OCI-LY7 (cell line): ENCODE measurements around the gene SERGEF. TPM values are rescaled to one million over a fixed set of nuclear protein-coding genes. Genes with fewer than 3 reads are reported as not detected.

ENCODE experiments used
- BruUV-seq: library from RNA; stranded (reverse); fragments of 400-500 nt; replicated peaks from 2 replicates; lab custom pipeline; 2021; lab: Mats Ljungman, UMichigan
- CTCF ChIA-PET: fragments of 300-600 bp; sonication (Branson Sonifier 250); formaldehyde crosslinking; loops from one replicate; lab custom pipeline; 2022; ENCODE audit warnings: antibody characterized with exemption; ENCODE audit not compliant: unreplicated experiment; lab: Charles Lee
- POLR2A ChIA-PET: fragments of 300-600 bp; sonication (Branson Sonifier 250); formaldehyde crosslinking; loops from one replicate; lab custom pipeline; 2022; ENCODE audit warnings: antibody characterized with exemption; lab: Charles Lee
- DNase-seq: peaks from one replicate; pipeline ENCODE4 v3.0.0-alpha.2; 2015; ENCODE audit warnings: low spot score
- H2AFZ ChIP-seq: fragments of 200-600 bp; sonication (generic), shearing (Covaris generic); 2 replicates; pipeline ENCODE4 v1.6.1; 2014; ENCODE audit warnings: mild to moderate bottlenecking, antibody characterized with exemption, low read length, moderate library complexity
- H3K27ac ChIP-seq: fragments of 200-600 bp; sonication (generic); 2 replicates; pipeline ENCODE4 v1.5.1; 2014; ENCODE audit warnings: mixed run types, low read depth, mild to moderate bottlenecking, moderate library complexity, low read length, inconsistent platforms; ENCODE audit not compliant: poor library complexity, severe bottlenecking
- H3K36me3 ChIP-seq: fragments of 200-600 bp; sonication (generic); 2 replicates; pipeline ENCODE4 v1.6.1; 2014; ENCODE audit warnings: mild to moderate bottlenecking, antibody characterized with exemption, low read length, moderate library complexity, mixed read lengths; ENCODE audit not compliant: insufficient read depth
- H3K4me1 ChIP-seq: fragments of 200-600 bp; sonication (generic); 2 replicates; pipeline ENCODE4 v1.5.1; 2014; ENCODE audit warnings: mild to moderate bottlenecking, low read length; ENCODE audit not compliant: insufficient read depth, poor library complexity, severe bottlenecking
- H3K4me2 ChIP-seq: fragments of 200-600 bp; sonication (generic); 2 replicates; pipeline ENCODE4 v1.6.1; 2014; ENCODE audit warnings: mild to moderate bottlenecking, low read length
- H3K4me3 ChIP-seq: fragments of 200-600 bp; sonication (generic); 2 replicates; pipeline ENCODE4 v1.5.1; 2014; ENCODE audit warnings: mild to moderate bottlenecking, low read depth, low read length; ENCODE audit not compliant: poor library complexity, severe bottlenecking
- H3K79me2 ChIP-seq: fragments of 200-600 bp; sonication (generic); 2 replicates; pipeline ENCODE4 v1.6.1; 2016; ENCODE audit warnings: low read depth, mild to moderate bottlenecking, low read length, moderate library complexity, mixed read lengths; ENCODE audit not compliant: insufficient read depth
- H3K9me2 ChIP-seq: fragments of 200-600 bp; sonication (generic); 2 replicates; pipeline ENCODE4 v1.6.1; 2016; ENCODE audit warnings: mild to moderate bottlenecking, low read length, mixed read lengths; ENCODE audit not compliant: insufficient read depth
- H3K9me3 ChIP-seq: fragments of 200-600 bp; sonication (generic); 2 replicates; pipeline ENCODE4 v1.6.1; 2014; ENCODE audit warnings: mild to moderate bottlenecking, mixed run types, low read length, mixed read lengths
- H4K20me1 ChIP-seq: fragments of 200-600 bp; sonication (generic); 2 replicates; pipeline ENCODE4 v1.6.1; 2014; ENCODE audit warnings: mild to moderate bottlenecking, antibody characterized with exemption, low read length, moderate library complexity, mixed read lengths; ENCODE audit not compliant: insufficient read depth
- CTCF ChIP-seq: fragments of 200-600 bp; sonication (generic); conservative IDR thresholded peaks from 2 replicates; pipeline ENCODE4 v1.5.1; 2014; ENCODE audit warnings: mild to moderate bottlenecking, antibody characterized with exemption, low read length, moderate library complexity, mixed read lengths
- EZH2phosphoT487 ChIP-seq: fragments of 200-600 bp; sonication (generic); IDR thresholded peaks from 2 replicates; pipeline ENCODE4 v1.6.1; 2018; ENCODE audit warnings: low read depth, borderline replicate concordance, mild to moderate bottlenecking, mixed run types, antibody characterized with exemption, low read length, moderate library complexity, mixed read lengths
- intact Hi-C: fragments of 100-400 bp; cut with micrococcal nuclease; formaldehyde crosslinking; loops from one replicate; pipeline ENCODE4 v1.10.0; 2022; ENCODE audit not compliant: unreplicated experiment
- total RNA-seq, 2 experiments: library from RNA; depleted of rRNA in 1 of 2; stranded (reverse); fragments of >200 nt in 1 of 2; shearing (Covaris generic) in 1 of 2; gene quantifications; 2 replicates each; pipeline ENCODE4 v1.2.3, GENCODE V29; 2014 to 2022

SERGEF gene
- total RNA-seq, 2 experiments from 2014 or later = 35.4 to 42.2 TPM

DNA sequence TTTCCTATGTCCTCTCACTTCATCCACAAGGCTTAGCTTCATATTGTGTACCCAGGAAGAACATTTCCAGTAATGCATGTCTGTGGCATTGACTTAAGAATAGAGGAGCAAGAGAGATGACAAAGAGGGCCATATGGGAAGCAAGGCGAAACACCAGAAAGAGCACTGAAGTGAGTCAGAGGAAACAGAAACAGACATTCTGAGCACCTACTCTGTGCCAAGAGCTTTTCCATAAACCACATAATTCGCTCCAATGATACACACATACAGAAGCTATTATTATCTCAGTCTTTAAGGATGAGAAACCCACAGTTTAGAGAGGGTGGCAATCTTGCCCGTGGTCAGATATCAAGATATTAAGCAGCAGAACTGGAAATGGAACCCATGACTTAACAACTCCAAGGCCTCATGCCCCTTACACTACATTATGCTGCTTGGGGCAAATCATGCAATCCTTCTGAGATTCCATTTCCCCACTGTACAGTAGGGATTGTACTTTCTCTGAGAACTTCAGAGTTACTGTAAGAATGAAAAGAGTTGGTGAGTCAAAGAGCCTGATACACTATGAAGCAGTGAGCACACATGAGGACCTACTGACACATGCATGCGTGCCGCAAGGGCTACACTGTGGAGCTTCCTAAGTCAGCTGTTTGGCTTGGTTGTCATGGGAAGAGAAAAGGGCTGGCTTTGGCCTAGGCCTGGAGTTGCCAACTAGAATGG, 151.7 kb downstream of the SERGEF start:
- no peak for TF ChIP-seq CTCF
- TF ChIP-seq EZH2phosphoT487 = no peak
- Histone ChIP-seq H3K36me3 (no peaks in the 10 kb centered on the region), H3K4me3 (no peak overlapping the region), H3K4me2 (no peak overlapping the region), H3K27ac (no peak overlapping the region), H3K9me3 (no peaks in the 10 kb centered on the region), H3K79me2 (no peaks in the 10 kb centered on the region), H3K4me1 (no peaks in the 10 kb centered on the region), H4K20me1 (no peaks in the 10 kb centered on the region), H2AFZ (no peak overlapping the region), H3K9me2 (no peaks in the 10 kb centered on the region)
- DNase-seq = no peak
- CTCF ChIA-PET = no interaction called here
- intact Hi-C loops = no loop called here
- POLR2A ChIA-PET = interaction anchor here (0.6 kb wide), 1 partner anchor 749 kb away, joined by 3 read pairs; no protein-coding TSS in a partner anchor
- BruUV-seq = no TSS peak

DNA sequence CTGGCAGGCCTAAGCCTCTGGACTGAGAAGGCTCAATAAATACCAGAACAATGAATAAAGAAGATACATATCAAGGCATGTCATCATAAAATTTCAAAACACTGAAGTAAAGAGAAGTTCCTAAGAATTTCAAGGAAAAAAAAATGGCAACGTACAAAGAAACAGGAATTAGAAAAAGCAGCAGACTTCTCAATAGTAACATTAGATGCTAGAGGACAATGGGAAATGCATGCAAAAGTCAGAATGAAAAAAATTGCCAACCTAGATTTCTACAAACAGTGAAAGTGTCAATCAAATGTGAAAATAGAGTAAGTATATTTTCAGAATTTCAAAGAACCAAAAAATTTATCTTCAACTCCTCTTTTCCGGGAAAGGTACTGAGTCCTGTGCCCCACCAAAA, 153.3 kb downstream of the SERGEF start:
- H2AFZ ChIP-seq = no peak overlapping the region
- H4K20me1 ChIP-seq = no peaks in the 10 kb centered on the region
- H3K4me2 ChIP-seq = no peak overlapping the region
- no peak for DNase-seq
- H3K79me2 ChIP-seq = no peaks in the 10 kb centered on the region
- ChIA-PET CTCF (no interaction called here), POLR2A (no interaction called here)
- H3K9me3 ChIP-seq = no peaks in the 10 kb centered on the region
- BruUV-seq = no TSS peak
- H3K9me2 ChIP-seq = no peaks in the 10 kb centered on the region
- no peaks in the 10 kb centered on the region for H3K36me3 ChIP-seq
- no peaks in the 10 kb centered on the region for H3K4me1 ChIP-seq
- no peak overlapping the region for H3K27ac ChIP-seq
- TF ChIP-seq CTCF = no peak
- no peak for TF ChIP-seq EZH2phosphoT487
- intact Hi-C loops = no loop called here
- H3K4me3 ChIP-seq = no peak overlapping the region
